ENCODE data around the gene REEP3.

The REEP3 gene

GRCh38 chr10:63633677-63634487 is 112.7 kb downstream of the REEP3 start:
- no peak for TF ChIP-seq ZFP30 (CRISPR knock-in tag; IDR thresholded peaks at IDR 0.05)
- TF ChIP-seq ZNF8 (CRISPR knock-in tag; IDR thresholded peaks at IDR 0.05), result no peak
- TF ChIP-seq ZNF70 (CRISPR knock-in tag; IDR thresholded peaks at IDR 0.05), result no peak
- no peak for TF ChIP-seq ZC3H10 (CRISPR knock-in tag; IDR thresholded peaks at IDR 0.05)
- TF ChIP-seq SNAI2 (CRISPR knock-in tag; IDR thresholded peaks at IDR 0.05), result no peak
- no peak for TF ChIP-seq ZFP3 (CRISPR knock-in tag; IDR thresholded peaks at IDR 0.05)
- no peak for ATAC-seq

GRCh38 chr10:63634488-63635065 is 113.4 kb downstream of the REEP3 start:
- no peak for TF ChIP-seq PPARA (CRISPR knock-in tag; IDR thresholded peaks at IDR 0.05; ENCODE audit: borderline replicate concordance)
- TF ChIP-seq ZFP3 (CRISPR knock-in tag; IDR thresholded peaks at IDR 0.05), result no peak
- no peak for TF ChIP-seq ZC3H10 (CRISPR knock-in tag; IDR thresholded peaks at IDR 0.05)
- no peak for TF ChIP-seq GLIS3 (CRISPR knock-in tag; IDR thresholded peaks at IDR 0.05)
- TF ChIP-seq ISL1 (CRISPR knock-in tag; IDR thresholded peaks at IDR 0.05), result no peak
- no peak for TF ChIP-seq ZNF8 (CRISPR knock-in tag; IDR thresholded peaks at IDR 0.05)
- ATAC-seq, result no peak

GRCh38 chr10:63636812-63637211 is 115.6 kb downstream of the REEP3 start:
- TF ChIP-seq PPARA (CRISPR knock-in tag; IDR thresholded peaks at IDR 0.05; ENCODE audit: borderline replicate concordance) (no peak), ZFP3 (CRISPR knock-in tag; IDR thresholded peaks at IDR 0.05) (no peak), ARNTL (CRISPR knock-in tag; IDR thresholded peaks at IDR 0.05; ENCODE audit: borderline replicate concordance, low read depth) (no peak), ESRRG (CRISPR knock-in tag; IDR thresholded peaks at IDR 0.05) (no peak), RARB (CRISPR knock-in tag; IDR thresholded peaks at IDR 0.05) (no peak), POU6F1 (CRISPR knock-in tag; IDR thresholded peaks at IDR 0.05; ENCODE audit: borderline replicate concordance, low read depth) (no peak), ZC3H10 (CRISPR knock-in tag; IDR thresholded peaks at IDR 0.05) (no peak), BACH2 (CRISPR knock-in tag; IDR thresholded peaks at IDR 0.05; ENCODE audit: borderline replicate concordance) (no peak), ZNF8 (CRISPR knock-in tag; IDR thresholded peaks at IDR 0.05) (no peak), SNAI2 (CRISPR knock-in tag; IDR thresholded peaks at IDR 0.05) (no peak), ISL1 (CRISPR knock-in tag; IDR thresholded peaks at IDR 0.05) (no peak), GLIS3 (CRISPR knock-in tag; IDR thresholded peaks at IDR 0.05) (no peak), ZNF565 (CRISPR knock-in tag; conservative IDR thresholded peaks at IDR 0.05; ENCODE audit: low read depth) (no peak)
- TF ChIP-seq, protein P1, sequence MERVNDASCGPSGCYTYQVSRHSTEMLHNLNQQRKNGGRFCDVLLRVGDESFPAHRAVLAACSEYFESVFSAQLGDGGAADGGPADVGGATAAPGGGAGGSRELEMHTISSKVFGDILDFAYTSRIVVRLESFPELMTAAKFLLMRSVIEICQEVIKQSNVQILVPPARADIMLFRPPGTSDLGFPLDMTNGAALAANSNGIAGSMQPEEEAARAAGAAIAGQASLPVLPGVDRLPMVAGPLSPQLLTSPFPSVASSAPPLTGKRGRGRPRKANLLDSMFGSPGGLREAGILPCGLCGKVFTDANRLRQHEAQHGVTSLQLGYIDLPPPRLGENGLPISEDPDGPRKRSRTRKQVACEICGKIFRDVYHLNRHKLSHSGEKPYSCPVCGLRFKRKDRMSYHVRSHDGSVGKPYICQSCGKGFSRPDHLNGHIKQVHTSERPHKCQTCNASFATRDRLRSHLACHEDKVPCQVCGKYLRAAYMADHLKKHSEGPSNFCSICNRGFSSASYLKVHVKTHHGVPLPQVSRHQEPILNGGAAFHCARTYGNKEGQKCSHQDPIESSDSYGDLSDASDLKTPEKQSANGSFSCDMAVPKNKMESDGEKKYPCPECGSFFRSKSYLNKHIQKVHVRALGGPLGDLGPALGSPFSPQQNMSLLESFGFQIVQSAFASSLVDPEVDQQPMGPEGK (CRISPR knock-in tag; IDR thresholded peaks at IDR 0.05; ENCODE audit: borderline replicate concordance), result no peak
- TF ChIP-seq, protein P2, sequence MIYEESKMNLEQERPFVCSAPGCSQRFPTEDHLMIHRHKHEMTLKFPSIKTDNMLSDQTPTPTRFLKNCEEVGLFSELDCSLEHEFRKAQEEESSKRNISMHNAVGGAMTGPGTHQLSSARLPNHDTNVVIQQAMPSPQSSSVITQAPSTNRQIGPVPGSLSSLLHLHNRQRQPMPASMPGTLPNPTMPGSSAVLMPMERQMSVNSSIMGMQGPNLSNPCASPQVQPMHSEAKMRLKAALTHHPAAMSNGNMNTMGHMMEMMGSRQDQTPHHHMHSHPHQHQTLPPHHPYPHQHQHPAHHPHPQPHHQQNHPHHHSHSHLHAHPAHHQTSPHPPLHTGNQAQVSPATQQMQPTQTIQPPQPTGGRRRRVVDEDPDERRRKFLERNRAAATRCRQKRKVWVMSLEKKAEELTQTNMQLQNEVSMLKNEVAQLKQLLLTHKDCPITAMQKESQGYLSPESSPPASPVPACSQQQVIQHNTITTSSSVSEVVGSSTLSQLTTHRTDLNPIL (CRISPR knock-in tag; IDR thresholded peaks at IDR 0.05; ENCODE audit: low read depth), result no peak
- TF ChIP-seq, protein P3, sequence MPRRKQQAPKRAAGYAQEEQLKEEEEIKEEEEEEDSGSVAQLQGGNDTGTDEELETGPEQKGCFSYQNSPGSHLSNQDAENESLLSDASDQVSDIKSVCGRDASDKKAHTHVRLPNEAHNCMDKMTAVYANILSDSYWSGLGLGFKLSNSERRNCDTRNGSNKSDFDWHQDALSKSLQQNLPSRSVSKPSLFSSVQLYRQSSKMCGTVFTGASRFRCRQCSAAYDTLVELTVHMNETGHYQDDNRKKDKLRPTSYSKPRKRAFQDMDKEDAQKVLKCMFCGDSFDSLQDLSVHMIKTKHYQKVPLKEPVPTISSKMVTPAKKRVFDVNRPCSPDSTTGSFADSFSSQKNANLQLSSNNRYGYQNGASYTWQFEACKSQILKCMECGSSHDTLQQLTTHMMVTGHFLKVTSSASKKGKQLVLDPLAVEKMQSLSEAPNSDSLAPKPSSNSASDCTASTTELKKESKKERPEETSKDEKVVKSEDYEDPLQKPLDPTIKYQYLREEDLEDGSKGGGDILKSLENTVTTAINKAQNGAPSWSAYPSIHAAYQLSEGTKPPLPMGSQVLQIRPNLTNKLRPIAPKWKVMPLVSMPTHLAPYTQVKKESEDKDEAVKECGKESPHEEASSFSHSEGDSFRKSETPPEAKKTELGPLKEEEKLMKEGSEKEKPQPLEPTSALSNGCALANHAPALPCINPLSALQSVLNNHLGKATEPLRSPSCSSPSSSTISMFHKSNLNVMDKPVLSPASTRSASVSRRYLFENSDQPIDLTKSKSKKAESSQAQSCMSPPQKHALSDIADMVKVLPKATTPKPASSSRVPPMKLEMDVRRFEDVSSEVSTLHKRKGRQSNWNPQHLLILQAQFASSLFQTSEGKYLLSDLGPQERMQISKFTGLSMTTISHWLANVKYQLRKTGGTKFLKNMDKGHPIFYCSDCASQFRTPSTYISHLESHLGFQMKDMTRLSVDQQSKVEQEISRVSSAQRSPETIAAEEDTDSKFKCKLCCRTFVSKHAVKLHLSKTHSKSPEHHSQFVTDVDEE (CRISPR knock-in tag; IDR thresholded peaks at IDR 0.05), result no peak

DNA sequence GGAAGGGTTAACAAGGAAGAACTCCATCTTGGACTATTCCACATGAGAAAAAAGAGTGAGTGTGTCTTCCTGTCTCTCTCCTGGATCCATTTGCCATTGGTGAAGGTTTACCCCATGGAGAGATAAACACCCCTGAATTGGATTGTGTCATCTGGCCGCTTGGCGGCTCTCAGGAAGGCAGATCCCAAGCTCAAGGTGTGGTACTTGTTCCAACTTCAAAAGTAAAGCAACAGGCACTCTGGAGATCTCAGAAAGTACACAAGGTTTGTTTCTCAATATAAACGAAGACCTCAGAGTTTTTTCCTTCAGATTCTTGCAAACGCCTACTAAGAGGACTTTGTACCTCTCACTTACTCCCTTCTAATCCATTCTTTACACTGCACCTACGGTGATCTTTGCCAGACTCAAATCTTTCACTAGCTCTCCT is 116.7 kb downstream of the REEP3 start:
- ATAC-seq, result no peak
- TF ChIP-seq ZNF8 (CRISPR knock-in tag; IDR thresholded peaks at IDR 0.05) (no peak), ZNF70 (CRISPR knock-in tag; IDR thresholded peaks at IDR 0.05) (no peak), PPARA (CRISPR knock-in tag; IDR thresholded peaks at IDR 0.05; ENCODE audit: borderline replicate concordance) (no peak), BACH2 (CRISPR knock-in tag; IDR thresholded peaks at IDR 0.05; ENCODE audit: borderline replicate concordance) (no peak), ZC3H10 (CRISPR knock-in tag; IDR thresholded peaks at IDR 0.05) (no peak), TOX (CRISPR knock-in tag; IDR thresholded peaks at IDR 0.05; ENCODE audit: borderline replicate concordance) (no peak), ZFP3 (CRISPR knock-in tag; IDR thresholded peaks at IDR 0.05) (no peak), CSRNP3 (CRISPR knock-in tag; IDR thresholded peaks at IDR 0.05) (no peak), ESRRG (CRISPR knock-in tag; IDR thresholded peaks at IDR 0.05) (no peak)
- TF ChIP-seq, protein P2 (CRISPR knock-in tag; IDR thresholded peaks at IDR 0.05; ENCODE audit: low read depth), result no peak

More at GRCh38 chr10:63636812-63637211, 115.6 kb downstream of the REEP3 start:
- no peak for ATAC-seq

Data from SK-N-SH treated with all-trans-retinoic acid at 6 μM for 48 hours (cell line).